GM08714 (cell line): ENCODE measurements around the gene TRRAP.
"Not testable (repeated sequence)": the region's sequence is repeated elsewhere in the genome, so short reads cannot be mapped to it uniquely, and the experiment has no call there.

Experiments
- H3K4me3 ChIP-seq: fragments of 200-500 bp; sonication (Bioruptor generic); 2 replicates; pipeline ENCODE4 v1.5.1; 2014; ENCODE audit warnings: mild to moderate bottlenecking, low read length, inconsistent platforms
- ZNF274 ChIP-seq: IDR thresholded peaks from 2 replicates; pipeline ENCODE4 v1.6.1; 2012; ENCODE audit warnings: mild to moderate bottlenecking, low read depth, low read length

The TRRAP gene

DNA sequence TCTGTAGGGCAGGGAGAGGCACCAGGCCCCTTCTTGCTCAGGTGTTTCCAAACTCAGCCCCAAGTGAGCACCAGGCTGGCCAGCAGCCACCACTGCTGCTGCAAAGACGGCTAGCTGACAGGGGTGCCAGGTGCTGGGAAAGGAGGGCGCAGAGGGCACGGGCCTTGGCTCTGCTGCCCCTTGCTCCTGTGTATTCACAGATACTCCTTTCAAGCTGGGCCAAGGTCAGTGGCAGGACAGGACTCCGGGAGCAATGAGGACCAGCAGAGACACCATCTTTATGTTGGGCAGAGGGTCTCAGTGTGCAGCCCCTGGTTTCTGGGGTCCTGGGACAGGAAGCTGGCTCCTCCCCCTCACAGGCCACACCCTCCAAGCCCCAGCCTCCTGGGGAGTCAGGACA, 155.4 kb downstream of the TRRAP start:
- H3K4me3 ChIP-seq, result no peak overlapping the region
- no peak for TF ChIP-seq ZNF274

DNA sequence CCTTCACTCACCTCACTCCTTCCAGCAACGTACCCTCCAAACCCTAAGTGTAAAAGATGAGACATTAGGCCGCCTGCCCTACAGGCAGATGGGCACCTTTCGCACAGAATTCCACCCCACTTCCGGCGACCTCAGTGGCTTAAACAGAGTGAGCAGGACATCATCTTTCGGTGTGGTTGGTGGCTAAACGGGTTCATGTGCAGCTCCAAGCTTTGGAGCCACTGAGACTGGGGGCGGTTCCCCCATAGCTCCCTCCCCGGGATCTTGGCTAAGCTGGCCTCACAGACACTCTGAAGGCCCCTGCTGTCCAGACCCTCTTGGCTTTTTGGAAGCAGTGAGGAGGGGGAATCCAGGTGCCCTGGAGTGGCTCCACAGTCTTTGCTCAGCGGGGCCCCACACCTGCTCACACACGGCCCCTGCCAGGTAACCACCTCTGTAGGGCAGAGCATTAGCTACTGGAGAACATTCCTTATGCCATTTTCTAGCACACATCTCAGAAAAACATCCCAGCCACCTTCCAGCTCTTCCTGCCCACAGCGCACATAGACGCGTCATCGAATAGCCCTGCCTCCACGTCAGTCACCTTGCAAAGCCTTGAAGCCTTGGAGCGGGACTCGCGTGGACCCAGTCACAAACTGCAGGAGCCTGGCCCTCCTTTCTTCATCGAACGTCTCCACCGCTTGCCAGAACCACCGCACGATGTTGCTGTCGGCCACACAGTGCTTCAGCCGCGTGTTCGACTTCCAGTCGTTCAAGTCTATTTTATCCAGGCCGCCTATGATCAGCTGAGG, 156.8 kb downstream of the TRRAP start:
- TF ChIP-seq ZNF274, result no peak
- H3K4me3 ChIP-seq, result no peak overlapping the region

DNA sequence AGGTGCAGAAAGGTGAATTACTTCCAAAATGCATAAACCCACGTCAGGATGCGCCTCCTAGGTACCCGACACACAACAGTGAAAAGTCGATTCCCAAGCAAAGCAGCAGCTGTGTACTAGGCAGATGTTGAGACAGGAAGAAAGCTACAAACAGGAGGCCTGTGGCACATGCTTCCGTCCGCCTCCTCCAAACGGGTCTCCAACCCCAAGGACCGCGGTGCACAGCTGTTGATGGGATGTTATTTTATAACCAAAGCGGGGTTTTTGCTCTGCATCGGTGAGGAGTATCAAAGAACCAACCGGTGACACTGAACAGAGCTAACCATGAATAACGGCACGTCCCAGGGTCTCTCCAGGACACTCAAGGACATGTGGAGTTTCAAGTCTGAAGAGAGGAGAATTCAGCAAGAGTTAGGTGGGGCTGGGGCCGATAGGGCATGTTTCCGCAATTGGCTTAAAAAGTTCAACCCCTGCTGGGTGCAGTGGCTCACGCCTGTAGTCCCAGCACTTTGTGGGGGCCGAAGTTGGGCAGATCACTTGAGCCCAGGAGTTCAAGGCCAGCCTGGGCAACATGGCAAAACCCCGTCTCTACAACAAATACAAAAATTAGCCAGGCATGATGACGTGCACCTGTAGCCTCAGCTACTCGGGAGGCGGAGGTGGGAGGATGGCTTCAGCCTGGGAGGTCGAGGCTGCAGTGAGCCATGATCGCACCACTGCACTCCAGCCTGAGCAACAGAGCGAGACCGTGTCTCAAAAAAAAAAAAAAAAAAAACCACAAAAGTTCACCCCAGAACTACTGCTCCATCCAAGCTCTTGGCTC, 157.6 kb downstream of the TRRAP start:
- H3K4me3 ChIP-seq, result no peak overlapping the region
- no peak for TF ChIP-seq ZNF274

DNA sequence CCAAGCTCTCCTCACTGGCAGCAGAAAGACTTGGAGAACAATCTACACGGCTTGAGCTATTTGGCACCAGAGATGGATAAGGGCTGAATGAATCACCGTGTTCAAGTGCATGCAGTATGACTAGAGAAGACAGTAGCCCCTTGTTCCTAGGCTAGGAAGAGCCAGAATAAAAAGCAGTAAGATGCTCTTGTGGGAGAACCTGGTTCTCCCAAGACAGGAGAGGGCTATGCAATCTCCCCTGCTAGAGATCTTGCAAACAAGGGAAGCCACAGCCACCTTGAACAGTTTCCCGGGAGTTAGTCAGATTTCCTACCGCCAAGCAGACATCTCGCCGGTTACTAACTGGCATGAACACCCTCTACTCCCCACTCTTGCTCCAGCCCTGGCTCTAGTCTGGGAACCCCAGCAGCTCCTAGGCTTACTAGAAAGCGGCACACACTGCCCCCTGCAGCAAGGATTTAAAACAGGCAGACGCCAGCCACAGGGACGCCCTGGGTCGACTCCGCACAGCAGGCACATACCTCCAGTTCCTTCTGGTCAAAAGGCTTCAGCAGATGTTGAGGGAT, 158.3 kb downstream of the TRRAP start:
- no peak for TF ChIP-seq ZNF274
- H3K4me3 ChIP-seq, result no peak overlapping the region

DNA sequence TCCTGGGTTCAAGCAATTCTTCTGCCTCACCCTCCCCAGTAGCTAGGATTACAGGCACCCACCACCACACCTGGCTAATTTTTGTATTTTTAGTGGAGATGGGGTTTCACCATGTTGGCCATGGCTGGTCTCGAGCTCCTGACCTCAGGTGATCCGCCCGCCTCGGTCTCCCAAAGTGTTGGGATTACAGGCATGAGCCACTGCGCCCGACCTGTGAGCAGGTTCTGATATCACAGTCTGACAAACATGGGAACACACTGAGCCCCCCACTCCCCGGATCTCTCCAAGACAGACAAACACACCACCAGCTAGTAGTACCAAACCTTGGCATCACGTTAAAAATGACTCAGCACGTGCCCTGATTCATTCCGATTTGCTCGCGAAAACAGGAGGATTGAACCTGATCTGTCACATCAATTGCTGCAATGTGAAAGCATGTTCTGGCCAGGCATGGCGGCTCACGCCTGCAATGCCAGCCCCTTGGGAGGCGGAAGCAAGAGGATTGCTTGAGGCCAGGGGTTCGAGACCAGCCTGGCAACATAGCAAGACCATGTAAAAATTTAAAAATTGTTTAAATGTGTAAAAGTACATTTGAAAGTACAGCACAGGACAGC, 159.1 kb downstream of the TRRAP start:
- H3K4me3 ChIP-seq, result no peak overlapping the region
- TF ChIP-seq ZNF274, result no peak

DNA sequence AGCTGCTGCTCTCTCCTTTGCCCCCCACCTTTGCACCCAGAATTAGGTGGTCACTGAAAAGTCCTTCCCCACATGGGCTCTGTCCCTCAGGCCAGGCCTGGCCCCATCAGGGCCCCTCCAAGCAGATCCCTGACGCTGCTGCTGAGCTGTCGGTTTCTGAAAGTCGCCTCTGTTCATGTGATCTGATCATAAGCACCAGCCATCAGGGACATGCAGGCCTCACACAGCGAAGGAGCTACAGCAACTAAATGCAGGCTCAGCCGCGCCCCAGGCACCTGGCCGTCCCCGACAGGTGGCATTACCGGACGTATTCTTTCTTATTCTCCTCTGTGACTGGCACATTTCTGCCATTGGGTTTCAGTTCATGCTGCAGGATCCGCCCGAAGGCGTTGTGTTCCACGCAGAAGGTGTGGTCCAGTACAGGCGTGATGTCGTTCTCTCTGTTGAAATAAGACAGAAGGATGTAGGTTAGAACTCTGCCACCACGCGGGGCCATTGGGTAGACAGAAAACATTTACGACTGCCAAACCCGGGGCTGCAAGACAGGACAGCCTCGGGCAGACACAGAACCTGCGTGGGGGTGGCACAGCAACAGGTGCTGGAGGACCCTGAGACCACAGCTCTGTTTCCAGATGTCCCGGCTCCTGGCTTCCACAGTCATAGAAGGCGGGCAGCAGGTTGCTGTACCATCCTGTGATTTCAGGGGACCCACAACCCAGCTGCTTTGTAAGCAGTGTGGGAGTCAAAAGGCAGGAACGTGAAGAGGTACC, 159.9 kb downstream of the TRRAP start:
- no peak overlapping the region for H3K4me3 ChIP-seq
- no peak for TF ChIP-seq ZNF274

DNA sequence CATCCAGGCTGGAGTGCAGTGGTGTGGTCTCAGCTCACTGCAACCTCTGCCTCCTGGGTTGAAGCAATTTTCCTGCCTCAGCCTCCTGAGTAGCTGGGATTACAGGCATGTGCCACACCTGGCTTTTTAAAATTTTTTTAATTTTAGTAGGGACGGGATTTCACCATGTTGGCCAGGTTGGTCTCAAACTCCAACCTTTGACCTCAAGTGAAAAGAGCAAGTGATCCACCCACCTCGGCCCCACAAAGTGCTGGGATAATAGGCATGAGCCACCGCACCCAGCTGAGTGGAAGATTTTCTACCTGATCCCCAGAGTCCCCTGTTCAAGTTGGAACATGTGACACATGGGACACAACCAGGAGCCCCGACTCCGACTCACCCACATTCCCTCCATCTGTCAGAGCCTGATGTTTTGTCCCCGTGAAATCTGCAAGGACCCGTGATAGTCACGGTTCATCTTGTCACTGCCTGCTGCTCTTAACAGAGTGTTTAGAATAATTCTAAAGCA, 161.1 kb downstream of the TRRAP start:
- H3K4me3 ChIP-seq, result no peak overlapping the region
- TF ChIP-seq ZNF274, result no peak

DNA sequence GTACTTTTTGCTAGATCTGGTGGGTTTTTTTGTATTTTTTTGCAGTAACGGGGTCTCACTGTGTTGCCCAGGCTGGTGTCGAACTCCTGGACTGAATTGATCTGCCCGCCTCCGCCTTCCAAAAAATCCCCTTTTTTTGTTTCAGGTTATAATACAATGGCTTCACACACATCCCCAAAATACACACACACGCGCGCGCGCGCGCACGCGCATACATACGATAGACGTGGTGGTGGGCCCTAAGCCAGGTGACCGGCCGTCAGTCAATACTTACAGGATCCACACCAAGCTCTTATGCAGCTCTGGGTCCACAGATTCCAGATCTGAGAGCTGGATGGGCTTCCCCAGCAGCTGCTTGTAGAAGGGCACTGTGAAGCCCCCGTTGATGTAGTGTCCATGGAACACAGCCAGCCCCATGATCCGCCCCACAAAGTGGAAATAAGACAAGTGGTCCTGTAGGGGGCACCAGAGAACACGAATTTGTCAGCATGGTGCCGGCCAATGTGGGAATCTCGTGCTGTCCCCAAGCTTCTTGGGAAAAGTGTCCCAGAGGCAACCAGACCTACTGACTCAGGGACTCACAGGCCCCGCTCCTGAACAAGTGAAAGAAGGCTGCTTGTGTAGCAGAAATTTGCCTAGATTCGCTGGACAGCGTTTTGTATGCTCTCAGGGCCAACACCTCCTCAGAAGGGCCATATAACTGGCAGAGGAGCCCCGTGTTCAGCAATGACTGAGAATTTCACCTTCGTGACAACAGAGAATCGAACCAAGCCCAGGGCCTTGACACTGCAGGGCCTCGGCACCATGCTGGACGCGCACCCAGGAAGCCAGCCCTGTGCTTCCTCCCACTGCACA, 162.0 kb downstream of the TRRAP start:
- H3K4me3 ChIP-seq, result no peak overlapping the region
- no peak for TF ChIP-seq ZNF274

DNA sequence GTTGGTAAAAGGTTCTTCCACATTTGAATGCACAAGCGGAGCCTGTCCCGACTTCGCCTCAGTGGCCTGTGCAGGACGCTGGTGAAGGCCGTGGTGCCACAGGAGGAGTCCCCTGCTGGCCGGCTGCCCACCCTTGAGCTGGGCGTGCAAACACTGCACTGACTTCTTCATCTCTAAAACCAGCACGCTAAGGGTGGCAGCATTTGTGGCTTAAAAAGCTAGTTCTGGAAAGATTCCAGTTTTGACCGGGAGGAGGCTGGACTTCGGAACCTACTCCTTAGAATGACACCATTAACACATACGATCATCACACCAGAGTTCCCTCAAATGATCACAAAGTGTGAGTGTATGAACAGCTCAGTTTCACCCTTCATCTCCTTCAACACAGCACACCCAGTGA, 163.2 kb downstream of the TRRAP start:
- no peak for TF ChIP-seq ZNF274
- H3K4me3 ChIP-seq, result no peak overlapping the region

DNA sequence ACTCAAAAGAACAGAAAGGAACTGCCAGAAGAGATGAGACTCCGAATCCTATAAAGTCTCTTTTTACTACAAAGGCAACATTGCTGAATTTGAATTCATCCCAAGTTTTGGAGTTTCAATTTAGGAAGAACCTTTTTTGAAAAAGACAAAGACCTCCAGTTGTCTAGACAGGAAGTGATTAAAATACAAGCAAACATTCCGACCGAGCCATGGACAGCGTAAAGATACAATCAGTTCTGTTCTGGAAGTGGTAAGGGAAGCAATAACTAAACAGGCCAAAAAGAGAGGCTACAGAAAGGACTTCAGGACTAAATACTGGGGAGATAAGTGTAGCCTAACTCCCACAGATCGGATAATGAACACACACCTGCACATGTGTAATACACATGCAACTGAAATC, 164.6 kb downstream of the TRRAP start:
- no peak for TF ChIP-seq ZNF274
- H3K4me3 ChIP-seq, result no peak overlapping the region

DNA sequence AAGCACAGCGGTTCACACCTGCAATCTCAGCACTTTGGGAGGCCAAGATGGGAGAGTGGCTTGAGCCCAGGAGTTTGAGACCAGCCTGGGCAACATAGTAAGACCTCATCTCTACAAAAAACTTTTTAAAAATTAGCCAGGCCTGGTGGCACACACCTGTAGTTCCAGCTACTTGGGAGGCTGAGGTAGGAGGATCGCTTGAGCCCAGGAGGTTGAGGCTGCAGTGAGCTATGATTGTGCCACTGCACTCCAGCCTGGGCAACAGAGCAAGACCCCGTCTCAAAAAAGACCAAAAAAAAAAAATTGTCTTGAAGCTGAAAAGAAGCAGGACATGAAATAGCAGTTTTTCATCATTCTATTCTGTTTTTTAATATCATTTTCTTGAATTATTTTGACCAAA, 166.5 kb downstream of the TRRAP start:
- not testable (repeated sequence) for H3K4me3 ChIP-seq

DNA sequence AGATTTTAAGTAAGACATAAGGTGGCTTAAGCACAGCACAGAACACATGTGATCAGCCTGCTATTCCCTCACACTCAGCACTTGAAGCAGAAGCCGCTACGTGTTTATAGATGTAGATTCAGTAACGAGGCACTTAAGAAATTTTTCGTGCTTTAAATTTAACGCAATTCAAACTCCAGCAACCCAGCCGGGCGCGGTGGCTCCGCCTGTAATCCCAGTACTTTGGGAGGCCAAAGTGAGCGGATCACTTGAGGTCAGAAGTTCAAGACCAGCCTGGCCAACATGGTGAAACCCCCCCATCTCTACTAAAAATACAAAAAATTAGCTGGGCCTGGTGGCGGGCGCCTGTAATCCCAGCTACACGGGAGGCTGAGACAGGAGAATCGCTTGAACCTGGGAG, 167.9 kb downstream of the TRRAP start:
- not testable (repeated sequence) for H3K4me3 ChIP-seq

DNA sequence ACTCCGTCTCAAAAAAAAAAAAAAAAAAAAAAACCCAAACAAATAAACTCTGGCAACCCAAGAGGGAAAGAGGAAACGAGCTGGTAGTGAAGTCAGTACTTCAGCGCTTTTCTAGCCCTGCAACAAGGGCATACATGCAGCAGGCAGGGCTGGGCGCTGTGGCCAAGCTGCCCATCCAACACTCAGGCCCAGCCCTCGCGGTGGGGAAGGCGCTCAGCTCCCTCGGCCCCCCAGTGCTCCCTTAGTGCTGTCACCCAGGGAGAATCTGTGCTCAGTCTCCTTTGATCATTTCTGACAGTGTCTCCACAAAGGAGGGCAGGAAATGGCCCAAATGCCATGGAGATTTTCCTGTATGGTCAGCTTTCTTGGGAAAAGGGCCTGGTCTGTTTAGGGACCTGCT, 168.4 kb downstream of the TRRAP start:
- no peak for TF ChIP-seq ZNF274
- no peak overlapping the region for H3K4me3 ChIP-seq
